Hematopoietic multipotent progenitor cell treated with erythropoietin and hydrocortisone succinate and interleukin-3 and kit ligand, for 8 days (in vitro differentiated cells): ENCODE measurements around the gene PPP1R14C.

ENCODE experiments used
- DNase-seq: peaks from one replicate; pipeline ENCODE4 v3.0.0-alpha.2; 2015

Gene PPP1R14C

GRCh38 chr6:150253489-150253888 lies 110.6 kb downstream of the PPP1R14C start:
- DNase-seq = no peak

GRCh38 chr6:150254770-150255169 lies 111.9 kb downstream of the PPP1R14C start:
- DNase-seq = no peak

- DNase-seq = no peak
These were observed 113.0 kb downstream of the PPP1R14C start for GRCh38 chr6:150255840-150256239.

GRCh38 chr6:150256618-150257272 lies 113.9 kb downstream of the PPP1R14C start:
- no peak for DNase-seq

GRCh38 chr6:150258381-150258780 lies 115.5 kb downstream of the PPP1R14C start:
- DNase-seq = no peak

GRCh38 chr6:150260931-150261330 lies 118.1 kb downstream of the PPP1R14C start:
- no peak for DNase-seq

- no peak for DNase-seq
These were observed 119.3 kb downstream of the PPP1R14C start for GRCh38 chr6:150261997-150262697.

GRCh38 chr6:150263765-150264404 lies 121.0 kb downstream of the PPP1R14C start:
- no peak for DNase-seq

GRCh38 chr6:150266309-150266708 lies 123.5 kb downstream of the PPP1R14C start:
- DNase-seq = no peak

GRCh38 chr6:150266963-150267685 lies 124.3 kb downstream of the PPP1R14C start:
- DNase-seq = no peak

- no peak for DNase-seq
These were observed 125.1 kb downstream of the PPP1R14C start for GRCh38 chr6:150267686-150268561.

- DNase-seq = no peak
These were observed 126.4 kb downstream of the PPP1R14C start for GRCh38 chr6:150269130-150269856.

GRCh38 chr6:150269857-150270223 lies 127.0 kb downstream of the PPP1R14C start:
- no peak for DNase-seq

GRCh38 chr6:150270330-150271052 lies 127.6 kb downstream of the PPP1R14C start:
- DNase-seq = no peak

- no peak for DNase-seq
These were observed 128.3 kb downstream of the PPP1R14C start for GRCh38 chr6:150271172-150271500.

- peak; percentile 66 for DNase-seq
These were observed 128.8 kb downstream of the PPP1R14C start for GRCh38 chr6:150271501-150272263.

- DNase-seq = no peak
These were observed 129.6 kb downstream of the PPP1R14C start for GRCh38 chr6:150272264-150272975.

- no peak for DNase-seq
These were observed 130.1 kb downstream of the PPP1R14C start for GRCh38 chr6:150272976-150273315.

- DNase-seq = no peak
These were observed 130.8 kb downstream of the PPP1R14C start for GRCh38 chr6:150273457-150274309.
